ENCODE measurements around the gene BEAN1. TPM values are rescaled to one million over a fixed set of nuclear protein-coding genes. Genes with fewer than 3 reads are reported as not detected.
"Not testable (repeated sequence)": the region's sequence is repeated elsewhere in the genome, so short reads cannot be mapped to it uniquely, and the experiment has no call there.

Gene BEAN1
- total RNA-seq, 1 experiment from 2014 or later: not detected

DNA sequence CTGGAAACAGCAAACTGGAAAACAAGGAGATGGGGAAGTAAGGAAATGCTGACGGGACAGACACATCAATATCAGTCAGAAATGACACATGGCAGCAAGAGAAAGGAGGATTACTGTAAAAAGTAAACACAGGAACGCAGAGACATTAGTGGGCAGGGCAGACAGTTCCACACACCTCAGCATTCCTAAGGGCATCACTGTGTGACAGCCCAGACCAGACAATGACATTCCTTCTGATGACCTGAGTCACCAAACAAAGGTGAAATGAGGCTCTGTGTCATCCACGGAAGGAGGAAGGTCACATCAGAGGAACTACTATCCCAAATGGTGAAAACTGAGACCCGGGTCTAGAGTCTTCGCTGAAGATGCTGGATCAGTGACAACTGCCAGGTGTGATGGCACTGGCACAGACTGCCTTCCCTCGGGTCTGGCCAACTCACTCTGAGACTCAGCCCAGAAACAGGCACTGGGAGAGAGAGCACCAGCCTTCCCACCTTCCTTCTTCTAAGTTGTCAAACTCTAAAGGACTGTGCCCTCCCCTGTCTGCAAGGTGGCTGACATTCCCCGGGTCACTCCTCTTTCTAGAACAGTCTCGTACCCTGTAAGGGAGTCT lies 86.1 kb downstream of the BEAN1 start:
- ChIA-PET POLR2A (no interaction called here), CTCF (no interaction called here)
- Mint-ChIP-seq H3K4me3 (no peak overlapping the region), H3K27me3 (ENCODE audit: low read depth) (no peaks in the 10 kb centered on the region), H3K36me3 (peaks cover 11% of the 10 kb centered on the region), H3K27ac (no peak overlapping the region), H3K9me3 (peaks cover 4% of the 10 kb centered on the region; the same call in 1 of the 2 replicates), H3K4me1 (peaks cover 47% of the 10 kb centered on the region)
- TF ChIP-seq RORB (CRISPR knock-in tag; IDR thresholded peaks at IDR 0.05): no peak
- TF ChIP-seq ETV6 (CRISPR knock-in tag; IDR thresholded peaks at IDR 0.05): no peak
- no peak for TF ChIP-seq ELF4 (CRISPR knock-in tag; IDR thresholded peaks at IDR 0.05; ENCODE audit: low read depth)
- TF ChIP-seq CDX4 (CRISPR knock-in tag; IDR thresholded peaks at IDR 0.05; ENCODE audit: borderline replicate concordance): no peak
- TF ChIP-seq JAZF1 (CRISPR knock-in tag; IDR thresholded peaks at IDR 0.05): no peak
- TF ChIP-seq, protein P1, sequence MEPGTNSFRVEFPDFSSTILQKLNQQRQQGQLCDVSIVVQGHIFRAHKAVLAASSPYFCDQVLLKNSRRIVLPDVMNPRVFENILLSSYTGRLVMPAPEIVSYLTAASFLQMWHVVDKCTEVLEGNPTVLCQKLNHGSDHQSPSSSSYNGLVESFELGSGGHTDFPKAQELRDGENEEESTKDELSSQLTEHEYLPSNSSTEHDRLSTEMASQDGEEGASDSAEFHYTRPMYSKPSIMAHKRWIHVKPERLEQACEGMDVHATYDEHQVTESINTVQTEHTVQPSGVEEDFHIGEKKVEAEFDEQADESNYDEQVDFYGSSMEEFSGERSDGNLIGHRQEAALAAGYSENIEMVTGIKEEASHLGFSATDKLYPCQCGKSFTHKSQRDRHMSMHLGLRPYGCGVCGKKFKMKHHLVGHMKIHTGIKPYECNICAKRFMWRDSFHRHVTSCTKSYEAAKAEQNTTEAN (CRISPR knock-in tag; IDR thresholded peaks at IDR 0.05): no peak
- TF ChIP-seq, protein P2, sequence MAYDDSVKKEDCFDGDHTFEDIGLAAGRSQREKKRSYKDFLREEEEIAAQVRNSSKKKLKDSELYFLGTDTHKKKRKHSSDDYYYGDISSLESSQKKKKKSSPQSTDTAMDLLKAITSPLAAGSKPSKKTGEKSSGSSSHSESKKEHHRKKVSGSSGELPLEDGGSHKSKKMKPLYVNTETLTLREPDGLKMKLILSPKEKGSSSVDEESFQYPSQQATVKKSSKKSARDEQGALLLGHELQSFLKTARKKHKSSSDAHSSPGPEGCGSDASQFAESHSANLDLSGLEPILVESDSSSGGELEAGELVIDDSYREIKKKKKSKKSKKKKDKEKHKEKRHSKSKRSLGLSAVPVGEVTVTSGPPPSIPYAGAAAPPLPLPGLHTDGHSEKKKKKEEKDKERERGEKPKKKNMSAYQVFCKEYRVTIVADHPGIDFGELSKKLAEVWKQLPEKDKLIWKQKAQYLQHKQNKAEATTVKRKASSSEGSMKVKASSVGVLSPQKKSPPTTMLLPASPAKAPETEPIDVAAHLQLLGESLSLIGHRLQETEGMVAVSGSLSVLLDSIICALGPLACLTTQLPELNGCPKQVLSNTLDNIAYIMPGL (CRISPR knock-in tag; IDR thresholded peaks at IDR 0.05): no peak
- TF ChIP-seq ARID4B (CRISPR knock-in tag; IDR thresholded peaks at IDR 0.05; ENCODE audit: borderline replicate concordance): no peak
- no peak for TF ChIP-seq HMGA2 (CRISPR knock-in tag; IDR thresholded peaks at IDR 0.05)
- TF ChIP-seq ZNF396 (CRISPR knock-in tag; IDR thresholded peaks at IDR 0.05; ENCODE audit: borderline replicate concordance): no peak
- no peak for TF ChIP-seq ZBTB21 (CRISPR knock-in tag; IDR thresholded peaks at IDR 0.05; ENCODE audit: borderline replicate concordance)
- TF ChIP-seq, protein P3, sequence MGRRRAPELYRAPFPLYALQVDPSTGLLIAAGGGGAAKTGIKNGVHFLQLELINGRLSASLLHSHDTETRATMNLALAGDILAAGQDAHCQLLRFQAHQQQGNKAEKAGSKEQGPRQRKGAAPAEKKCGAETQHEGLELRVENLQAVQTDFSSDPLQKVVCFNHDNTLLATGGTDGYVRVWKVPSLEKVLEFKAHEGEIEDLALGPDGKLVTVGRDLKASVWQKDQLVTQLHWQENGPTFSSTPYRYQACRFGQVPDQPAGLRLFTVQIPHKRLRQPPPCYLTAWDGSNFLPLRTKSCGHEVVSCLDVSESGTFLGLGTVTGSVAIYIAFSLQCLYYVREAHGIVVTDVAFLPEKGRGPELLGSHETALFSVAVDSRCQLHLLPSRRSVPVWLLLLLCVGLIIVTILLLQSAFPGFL (CRISPR knock-in tag; IDR thresholded peaks at IDR 0.05; ENCODE audit: borderline replicate concordance): no peak
- no peak for TF ChIP-seq ZNF232 (CRISPR knock-in tag; IDR thresholded peaks at IDR 0.05)
- no peak for TF ChIP-seq FOXP1 (CRISPR knock-in tag; IDR thresholded peaks at IDR 0.05; ENCODE audit: borderline replicate concordance)
- TF ChIP-seq CBFB (CRISPR knock-in tag; IDR thresholded peaks at IDR 0.05; ENCODE audit: low read depth): no peak
- no peak for TF ChIP-seq KAT7 (CRISPR knock-in tag; IDR thresholded peaks at IDR 0.05; ENCODE audit: borderline replicate concordance)
- TF ChIP-seq, protein P4, sequence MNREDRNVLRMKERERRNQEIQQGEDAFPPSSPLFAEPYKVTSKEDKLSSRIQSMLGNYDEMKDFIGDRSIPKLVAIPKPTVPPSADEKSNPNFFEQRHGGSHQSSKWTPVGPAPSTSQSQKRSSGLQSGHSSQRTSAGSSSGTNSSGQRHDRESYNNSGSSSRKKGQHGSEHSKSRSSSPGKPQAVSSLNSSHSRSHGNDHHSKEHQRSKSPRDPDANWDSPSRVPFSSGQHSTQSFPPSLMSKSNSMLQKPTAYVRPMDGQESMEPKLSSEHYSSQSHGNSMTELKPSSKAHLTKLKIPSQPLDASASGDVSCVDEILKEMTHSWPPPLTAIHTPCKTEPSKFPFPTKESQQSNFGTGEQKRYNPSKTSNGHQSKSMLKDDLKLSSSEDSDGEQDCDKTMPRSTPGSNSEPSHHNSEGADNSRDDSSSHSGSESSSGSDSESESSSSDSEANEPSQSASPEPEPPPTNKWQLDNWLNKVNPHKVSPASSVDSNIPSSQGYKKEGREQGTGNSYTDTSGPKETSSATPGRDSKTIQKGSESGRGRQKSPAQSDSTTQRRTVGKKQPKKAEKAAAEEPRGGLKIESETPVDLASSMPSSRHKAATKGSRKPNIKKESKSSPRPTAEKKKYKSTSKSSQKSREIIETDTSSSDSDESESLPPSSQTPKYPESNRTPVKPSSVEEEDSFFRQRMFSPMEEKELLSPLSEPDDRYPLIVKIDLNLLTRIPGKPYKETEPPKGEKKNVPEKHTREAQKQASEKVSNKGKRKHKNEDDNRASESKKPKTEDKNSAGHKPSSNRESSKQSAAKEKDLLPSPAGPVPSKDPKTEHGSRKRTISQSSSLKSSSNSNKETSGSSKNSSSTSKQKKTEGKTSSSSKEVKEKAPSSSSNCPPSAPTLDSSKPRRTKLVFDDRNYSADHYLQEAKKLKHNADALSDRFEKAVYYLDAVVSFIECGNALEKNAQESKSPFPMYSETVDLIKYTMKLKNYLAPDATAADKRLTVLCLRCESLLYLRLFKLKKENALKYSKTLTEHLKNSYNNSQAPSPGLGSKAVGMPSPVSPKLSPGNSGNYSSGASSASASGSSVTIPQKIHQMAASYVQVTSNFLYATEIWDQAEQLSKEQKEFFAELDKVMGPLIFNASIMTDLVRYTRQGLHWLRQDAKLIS (CRISPR knock-in tag; IDR thresholded peaks at IDR 0.05; ENCODE audit: borderline replicate concordance): no peak
- no peak for TF ChIP-seq CTCF (IDR thresholded peaks at IDR 0.05)
- no peak for TF ChIP-seq ZNF121 (CRISPR knock-in tag; IDR thresholded peaks at IDR 0.05)
- ATAC-seq: no peak
- no peak for DNase-seq (ENCODE audit: low spot score)

- H3K9me3 Mint-ChIP-seq; CTCF ChIA-PET; DNase-seq (ENCODE audit: low spot score); H3K27ac Mint-ChIP-seq; H3K4me3 Mint-ChIP-seq; ATAC-seq; H3K27me3 Mint-ChIP-seq (ENCODE audit: low read depth); POLR2A ChIA-PET: not testable (repeated sequence)
- Mint-ChIP-seq H3K4me1 (peaks cover 47% of the 10 kb centered on the region), H3K36me3 (peaks cover 11% of the 10 kb centered on the region)
Measured at GRCh38 chr16:66514391-66514790, 87.3 kb downstream of the BEAN1 start.

Measured in WTC11 (cell line).